H9 (cell line): Measurements from ENCODE around the gene ATF3. TPM values are rescaled to one million over a fixed set of nuclear protein-coding genes. Genes with fewer than 3 reads are reported as not detected.
"Not testable (repeated sequence)": the region's sequence is repeated elsewhere in the genome, so short reads cannot be mapped to it uniquely, and the experiment has no call there.

Experiments
- DNase-seq: peaks from one replicate; pipeline ENCODE4 v3.0.0-alpha.2; 2017
- H2AFZ ChIP-seq: one replicate; pipeline ENCODE4 v1.6.1; 2013; ENCODE audit warnings: mild to moderate bottlenecking, low read length, control low read depth, moderate library complexity
- H2AK5ac ChIP-seq: 2 replicates; pipeline ENCODE4 v1.6.1; 2013; ENCODE audit warnings: low read length, control low read depth, mixed read lengths; ENCODE audit not compliant: insufficient read length
- H2BK120ac ChIP-seq: one replicate; pipeline ENCODE4 v1.6.1; 2013; ENCODE audit warnings: low read depth, mild to moderate bottlenecking, low read length, control low read depth, inconsistent platforms; ENCODE audit not compliant: poor library complexity, severe bottlenecking
- H2BK12ac ChIP-seq: 2 replicates; pipeline ENCODE4 v1.6.1; 2013; ENCODE audit warnings: low read length, control low read depth, mixed read lengths, low read depth; ENCODE audit not compliant: insufficient read length
- H2BK15ac ChIP-seq: 2 replicates; pipeline ENCODE4 v1.6.1; 2013; ENCODE audit warnings: low read depth, low read length, control low read depth
- H2BK20ac ChIP-seq: one replicate; pipeline ENCODE4 v1.6.1; 2013; ENCODE audit warnings: low read depth, mild to moderate bottlenecking, low read length, control low read depth, inconsistent platforms; ENCODE audit not compliant: poor library complexity, severe bottlenecking
- H2BK5ac ChIP-seq: 2 replicates; pipeline ENCODE4 v1.6.1; 2013; ENCODE audit warnings: low read length, control low read depth, mixed read lengths; ENCODE audit not compliant: insufficient read length
- H3K14ac ChIP-seq: 2 replicates; pipeline ENCODE4 v1.6.1; 2013; ENCODE audit warnings: low read length, control low read depth; ENCODE audit not compliant: insufficient read depth
- H3K18ac ChIP-seq: 2 replicates; pipeline ENCODE4 v1.6.1; 2013; ENCODE audit warnings: low read depth, mild to moderate bottlenecking, mixed read lengths, low read length, control low read depth; ENCODE audit not compliant: insufficient read length
- H3K23ac ChIP-seq: 2 replicates; pipeline ENCODE4 v1.6.1; 2013; ENCODE audit warnings: low read length, control low read depth, mixed read lengths, low read depth; ENCODE audit not compliant: insufficient read length
- H3K23me2 ChIP-seq: 2 replicates; pipeline ENCODE4 v1.6.1; 2013; ENCODE audit warnings: low read depth, mild to moderate bottlenecking, mixed read lengths, low read length, control low read depth; ENCODE audit not compliant: insufficient read length, poor library complexity, severe bottlenecking
- H3K27ac ChIP-seq: 2 replicates; pipeline ENCODE4 v1.5.1; 2013; ENCODE audit warnings: low read length, control low read depth, mixed read lengths, low read depth; ENCODE audit not compliant: insufficient read length
- H3K27me3 ChIP-seq: 2 replicates; pipeline ENCODE4 v1.6.1; 2013; ENCODE audit warnings: low read length, control low read depth, inconsistent platforms; ENCODE audit not compliant: insufficient read depth
- H3K4ac ChIP-seq: 2 replicates; pipeline ENCODE4 v1.6.1; 2013; ENCODE audit warnings: low read depth, mild to moderate bottlenecking, control low read depth, inconsistent platforms, low read length, moderate library complexity
- H3K4me1 ChIP-seq: 2 replicates; pipeline ENCODE4 v1.6.1; 2013; ENCODE audit warnings: low read length, control low read depth, inconsistent platforms; ENCODE audit not compliant: insufficient read depth
- H3K4me2 ChIP-seq: 2 replicates; pipeline ENCODE4 v1.6.1; 2013; ENCODE audit warnings: low read length, control low read depth, mixed read lengths; ENCODE audit not compliant: insufficient read length, insufficient read depth
- H3K56ac ChIP-seq: 2 replicates; pipeline ENCODE4 v1.6.1; 2013; ENCODE audit warnings: low read depth, mild to moderate bottlenecking, mixed read lengths, low read length, control low read depth; ENCODE audit not compliant: insufficient read length
- H3K79me1 ChIP-seq: 2 replicates; pipeline ENCODE4 v1.6.1; 2013; ENCODE audit warnings: low read depth, mild to moderate bottlenecking, moderate library complexity, low read length, control low read depth, inconsistent platforms; ENCODE audit not compliant: insufficient read depth, poor library complexity, severe bottlenecking
- H3K79me2 ChIP-seq: 2 replicates; pipeline ENCODE4 v1.6.1; 2013; ENCODE audit warnings: low read length, control low read depth, inconsistent platforms; ENCODE audit not compliant: insufficient read depth
- H3K9ac ChIP-seq: 2 replicates; pipeline ENCODE4 v1.6.1; 2013; ENCODE audit warnings: low read length, control low read depth, mixed read lengths; ENCODE audit not compliant: insufficient read length; ENCODE audit errors: extremely low read depth
- H3K9me3 ChIP-seq: one replicate; pipeline ENCODE4 v1.6.1; 2013; ENCODE audit warnings: low read depth, low read length, inconsistent platforms; ENCODE audit not compliant: control insufficient read depth
- H3T11ph ChIP-seq: one replicate; pipeline ENCODE4 v1.6.1; 2013; ENCODE audit warnings: mild to moderate bottlenecking, low read length, control low read depth, inconsistent platforms
- H4K20me1 ChIP-seq: one replicate; pipeline ENCODE4 v1.6.1; 2013; ENCODE audit not compliant: control insufficient read depth, insufficient read length, insufficient read depth
- H4K5ac ChIP-seq: 2 replicates; pipeline ENCODE4 v1.6.1; 2013; ENCODE audit warnings: low read depth, mild to moderate bottlenecking, mixed read lengths, low read length, control low read depth; ENCODE audit not compliant: insufficient read length
- H4K8ac ChIP-seq: replicated peaks from 2 replicates; pipeline ENCODE4 v1.6.1; 2013; ENCODE audit warnings: low read length, control low read depth, mixed read lengths, low read depth; ENCODE audit not compliant: insufficient read length
- H4K91ac ChIP-seq: 2 replicates; pipeline ENCODE4 v1.6.1; 2013; ENCODE audit warnings: low read depth, mild to moderate bottlenecking, moderate library complexity, mixed read lengths, low read length, control low read depth; ENCODE audit not compliant: insufficient read length
- H3K27ac Mint-ChIP-seq, 3 experiments: 2 replicates in 2 of 3; 3 replicates in 1 of 3; pipeline ENCODE4 v1.8.0; 2020 to 2021; ENCODE audit warnings: mixed read lengths in 3 of 3, mild to moderate bottlenecking in 1 of 3, moderate library complexity in 1 of 3
- H3K27me3 Mint-ChIP-seq: 2 replicates; pipeline ENCODE4 v1.8.0; 2021; ENCODE audit warnings: low read depth, mild to moderate bottlenecking, moderate library complexity, mixed read lengths
- H3K36me3 Mint-ChIP-seq, 3 experiments: 2 replicates in 2 of 3; 3 replicates in 1 of 3; pipeline ENCODE4 v1.8.0; 2020 to 2021; ENCODE audit warnings: low read depth in 3 of 3, mixed read lengths in 3 of 3; ENCODE audit not compliant: insufficient read depth in 1 of 3
- H3K4me1 Mint-ChIP-seq, 2 experiments: 2 replicates each; pipeline ENCODE4 v1.8.0; 2020; ENCODE audit warnings: mixed read lengths in 2 of 2
- H3K4me3 Mint-ChIP-seq, 2 experiments: 2 replicates in 1 of 2; 3 replicates in 1 of 2; pipeline ENCODE4 v1.8.0; 2020 to 2021; ENCODE audit warnings: mild to moderate bottlenecking in 2 of 2, mixed read lengths in 2 of 2, moderate library complexity in 1 of 2
- H3K9me3 Mint-ChIP-seq, 2 experiments: 2 replicates in 1 of 2; 3 replicates in 1 of 2; pipeline ENCODE4 v1.8.0; 2020; ENCODE audit warnings: mild to moderate bottlenecking in 2 of 2, mixed read lengths in 2 of 2, moderate library complexity in 1 of 2
- WGBS: extraction: QIAGEN DNeasy Blood & Tissue Kit; methylation state at CpG from one replicate; pipeline ENCODE4 v1.1.7; 2013; ENCODE audit warnings: missing lambda C conversion rate, low lambda C conversion rate, mixed read lengths; ENCODE audit not compliant: insufficient read length; ENCODE audit errors: extremely low coverage; 5-methylcytosine and 5-hydroxymethylcytosine counted together
- total RNA-seq: library from RNA; stranded (reverse); gene quantifications from 2 replicates; pipeline ENCODE4 v1.2.1, GENCODE V29; 2021
- TF ChIP-seq, protein P1 (sequence below): fragments of 200-600 bp; sonication (generic); conservative IDR thresholded peaks from 3 replicates; pipeline ENCODE4 v1.8.0; 2021; ENCODE audit warnings: antibody characterized with exemption, mild to moderate bottlenecking

Gene ATF3
- total RNA-seq, 1 experiment from 2014 or later = 14.7 TPM

DNA sequence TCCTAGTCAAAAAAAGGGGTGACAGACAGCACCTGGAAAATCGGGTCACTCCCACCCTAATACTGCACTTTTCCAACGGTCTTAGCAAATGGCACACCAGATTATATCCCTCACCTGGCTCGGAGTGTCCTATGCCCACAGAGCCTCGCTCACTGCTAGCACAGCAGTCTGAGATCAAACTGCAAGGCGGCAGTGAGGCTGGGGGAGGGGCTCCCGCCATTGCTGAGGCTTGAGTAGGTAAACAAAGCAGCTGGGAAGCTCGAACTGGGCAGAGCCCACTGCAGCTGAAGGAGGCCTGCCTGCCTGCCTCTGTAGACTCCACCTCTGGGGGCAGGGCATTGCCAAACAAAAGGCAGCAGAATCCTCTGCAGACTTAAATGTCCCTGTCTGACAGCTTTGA lies 49.7 kb downstream of the ATF3 start:
- H3K27ac Mint-ChIP-seq = peak overlapping the region in 2 of 3 experiments; percentile 76 to 93; a peak in 2 of 7 replicates
- DNase-seq = peak; percentile 67

More for the DNA sequence above, 49.7 kb downstream of the ATF3 start:
- H3K4me2 ChIP-seq, H2BK120ac ChIP-seq, H3K9ac ChIP-seq, H3K79me1 ChIP-seq, H3K4me3 Mint-ChIP-seq, H3K27me3 ChIP-seq, H3K79me2 ChIP-seq, H2BK15ac ChIP-seq, H2AK5ac ChIP-seq, H3K14ac ChIP-seq, H3K27ac ChIP-seq, H3K18ac ChIP-seq, H3K23ac ChIP-seq, H2BK20ac ChIP-seq, H3K4ac ChIP-seq, H3K9me3 ChIP-seq, H4K8ac ChIP-seq, H4K20me1 ChIP-seq, H3K23me2 ChIP-seq, H2AFZ ChIP-seq, H3K56ac ChIP-seq, H4K91ac ChIP-seq, H2BK12ac ChIP-seq, H3K4me1 ChIP-seq, H4K5ac ChIP-seq, H2BK5ac ChIP-seq, H3T11ph ChIP-seq: not testable (repeated sequence)
- TF ChIP-seq, protein P1, sequence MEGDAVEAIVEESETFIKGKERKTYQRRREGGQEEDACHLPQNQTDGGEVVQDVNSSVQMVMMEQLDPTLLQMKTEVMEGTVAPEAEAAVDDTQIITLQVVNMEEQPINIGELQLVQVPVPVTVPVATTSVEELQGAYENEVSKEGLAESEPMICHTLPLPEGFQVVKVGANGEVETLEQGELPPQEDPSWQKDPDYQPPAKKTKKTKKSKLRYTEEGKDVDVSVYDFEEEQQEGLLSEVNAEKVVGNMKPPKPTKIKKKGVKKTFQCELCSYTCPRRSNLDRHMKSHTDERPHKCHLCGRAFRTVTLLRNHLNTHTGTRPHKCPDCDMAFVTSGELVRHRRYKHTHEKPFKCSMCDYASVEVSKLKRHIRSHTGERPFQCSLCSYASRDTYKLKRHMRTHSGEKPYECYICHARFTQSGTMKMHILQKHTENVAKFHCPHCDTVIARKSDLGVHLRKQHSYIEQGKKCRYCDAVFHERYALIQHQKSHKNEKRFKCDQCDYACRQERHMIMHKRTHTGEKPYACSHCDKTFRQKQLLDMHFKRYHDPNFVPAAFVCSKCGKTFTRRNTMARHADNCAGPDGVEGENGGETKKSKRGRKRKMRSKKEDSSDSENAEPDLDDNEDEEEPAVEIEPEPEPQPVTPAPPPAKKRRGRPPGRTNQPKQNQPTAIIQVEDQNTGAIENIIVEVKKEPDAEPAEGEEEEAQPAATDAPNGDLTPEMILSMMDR = 0 out of 3 replicates have a peak, but pooled peaks have one; percentile 18
- Mint-ChIP-seq H3K36me3 (peaks cover 0 to 16% (median 0%) of the 10 kb centered on the region in 3 experiments; a peak in 3 of 7 replicates), H3K4me1 (peaks cover 14 to 15% of the 10 kb centered on the region in 2 experiments; a peak in 3 of 4 replicates), H3K27me3 (peaks cover 18% of the 10 kb centered on the region), H3K9me3 (peaks cover 2 to 14% of the 10 kb centered on the region in 2 experiments; a peak in 4 of 5 replicates)
- WGBS = no CpG with 5 or more reads among the region's 7 CpGs
